ENCODE data around the gene LGR4. TPM values are rescaled to one million over a fixed set of nuclear protein-coding genes. Genes with fewer than 3 reads are reported as not detected.

Gene LGR4
- total and polyA plus RNA-seq, 9 of the 15 experiments (the other 6 are each of a cell fraction or from before 2014, with no cell fraction given) = 0.94 to 10.1 (median 5.8) TPM

DNA sequence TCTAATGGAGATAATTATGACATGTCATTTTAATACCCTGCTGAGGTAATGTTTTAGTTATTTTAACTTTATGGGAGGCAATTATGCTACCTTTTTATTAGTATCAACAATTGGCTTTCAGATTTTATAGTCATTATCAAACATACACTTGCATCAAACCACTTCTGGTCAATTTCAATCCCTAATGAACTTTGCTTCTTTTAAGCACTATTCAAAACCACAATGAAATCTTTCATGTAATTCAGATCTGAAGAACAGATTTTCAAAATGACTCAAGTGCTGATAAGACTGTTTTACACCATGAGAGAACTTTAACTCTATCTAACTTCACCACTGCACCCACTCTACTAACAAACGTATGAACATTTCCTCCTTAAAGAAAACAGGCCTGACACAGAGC is 83.7 kb downstream of the LGR4 start (continued):
- TF ChIP-seq, protein P1, sequence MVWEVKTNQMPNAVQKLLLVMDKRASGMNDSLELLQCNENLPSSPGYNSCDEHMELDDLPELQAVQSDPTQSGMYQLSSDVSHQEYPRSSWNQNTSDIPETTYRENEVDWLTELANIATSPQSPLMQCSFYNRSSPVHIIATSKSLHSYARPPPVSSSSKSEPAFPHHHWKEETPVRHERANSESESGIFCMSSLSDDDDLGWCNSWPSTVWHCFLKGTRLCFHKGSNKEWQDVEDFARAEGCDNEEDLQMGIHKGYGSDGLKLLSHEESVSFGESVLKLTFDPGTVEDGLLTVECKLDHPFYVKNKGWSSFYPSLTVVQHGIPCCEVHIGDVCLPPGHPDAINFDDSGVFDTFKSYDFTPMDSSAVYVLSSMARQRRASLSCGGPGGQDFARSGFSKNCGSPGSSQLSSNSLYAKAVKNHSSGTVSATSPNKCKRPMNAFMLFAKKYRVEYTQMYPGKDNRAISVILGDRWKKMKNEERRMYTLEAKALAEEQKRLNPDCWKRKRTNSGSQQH (CRISPR knock-in tag; IDR thresholded peaks at IDR 0.05) = no peak
- TF ChIP-seq EP300 (IDR thresholded peaks at IDR 0.05; ENCODE audit: low read length) = peak; percentile 30; the same call in 1 of the 2 replicates
- TF ChIP-seq ELF1 (tag; IDR thresholded peaks at IDR 0.05) = no peak
- no peak for TF ChIP-seq SMARCB1 (IDR thresholded peaks at IDR 0.05; ENCODE audit: insufficient read length, low read depth)
- no peak for TF ChIP-seq TAF9B (IDR thresholded peaks at IDR 0.05; ENCODE audit: partially characterized antibody)
- TF ChIP-seq MEF2A (IDR thresholded peaks at IDR 0.05; ENCODE audit: control insufficient read depth, low read depth, low read length) = no peak
- TF ChIP-seq HDAC2 (IDR thresholded peaks at IDR 0.05) = peak; percentile 28; the same call in 1 of the 2 replicates
- TF ChIP-seq POU5F1 (IDR thresholded peaks at IDR 0.05; ENCODE audit: borderline replicate concordance, low read depth, low read length, partially characterized antibody) = no peak
- no peak for TF ChIP-seq MCM3 (IDR thresholded peaks at IDR 0.05)
- TF ChIP-seq ZNF766 (CRISPR knock-in tag; conservative IDR thresholded peaks at IDR 0.05) = no peak
- no peak for TF ChIP-seq IFI16 (CRISPR knock-in tag; IDR thresholded peaks at IDR 0.05)
- TF ChIP-seq HSF4 (CRISPR knock-in tag; IDR thresholded peaks at IDR 0.05; ENCODE audit: borderline replicate concordance) = no peak
- no peak for TF ChIP-seq TGIF2 (CRISPR knock-in tag; IDR thresholded peaks at IDR 0.05)
- no peak for TF ChIP-seq HNRNPUL1 (IDR thresholded peaks at IDR 0.05; ENCODE audit: low read length)
- no peak for TF ChIP-seq POLR3G (IDR thresholded peaks at IDR 0.05; ENCODE audit: extremely low read depth, insufficient read length, insufficient replicate concordance)
- no peak for TF ChIP-seq CREM (IDR thresholded peaks at IDR 0.05; ENCODE audit: low read depth)
- TF ChIP-seq, protein P2, sequence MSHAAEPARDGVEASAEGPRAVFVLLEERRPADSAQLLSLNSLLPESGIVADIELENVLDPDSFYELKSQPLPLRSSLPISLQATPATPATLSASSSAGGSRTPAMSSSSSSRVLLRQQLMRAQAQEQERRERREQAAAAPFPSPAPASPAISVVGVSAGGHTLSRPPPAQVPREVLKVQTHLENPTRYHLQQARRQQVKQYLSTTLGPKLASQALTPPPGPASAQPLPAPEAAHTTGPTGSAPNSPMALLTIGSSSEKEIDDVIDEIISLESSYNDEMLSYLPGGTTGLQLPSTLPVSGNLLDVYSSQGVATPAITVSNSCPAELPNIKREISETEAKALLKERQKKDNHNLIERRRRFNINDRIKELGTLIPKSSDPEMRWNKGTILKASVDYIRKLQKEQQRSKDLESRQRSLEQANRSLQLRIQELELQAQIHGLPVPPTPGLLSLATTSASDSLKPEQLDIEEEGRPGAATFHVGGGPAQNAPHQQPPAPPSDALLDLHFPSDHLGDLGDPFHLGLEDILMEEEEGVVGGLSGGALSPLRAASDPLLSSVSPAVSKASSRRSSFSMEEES (CRISPR knock-in tag; IDR thresholded peaks at IDR 0.05) = no peak
- peak; percentile 45; the same call in 1 of the 2 replicates for TF ChIP-seq SMARCA4 (IDR thresholded peaks at IDR 0.05)
- TF ChIP-seq, protein P3, sequence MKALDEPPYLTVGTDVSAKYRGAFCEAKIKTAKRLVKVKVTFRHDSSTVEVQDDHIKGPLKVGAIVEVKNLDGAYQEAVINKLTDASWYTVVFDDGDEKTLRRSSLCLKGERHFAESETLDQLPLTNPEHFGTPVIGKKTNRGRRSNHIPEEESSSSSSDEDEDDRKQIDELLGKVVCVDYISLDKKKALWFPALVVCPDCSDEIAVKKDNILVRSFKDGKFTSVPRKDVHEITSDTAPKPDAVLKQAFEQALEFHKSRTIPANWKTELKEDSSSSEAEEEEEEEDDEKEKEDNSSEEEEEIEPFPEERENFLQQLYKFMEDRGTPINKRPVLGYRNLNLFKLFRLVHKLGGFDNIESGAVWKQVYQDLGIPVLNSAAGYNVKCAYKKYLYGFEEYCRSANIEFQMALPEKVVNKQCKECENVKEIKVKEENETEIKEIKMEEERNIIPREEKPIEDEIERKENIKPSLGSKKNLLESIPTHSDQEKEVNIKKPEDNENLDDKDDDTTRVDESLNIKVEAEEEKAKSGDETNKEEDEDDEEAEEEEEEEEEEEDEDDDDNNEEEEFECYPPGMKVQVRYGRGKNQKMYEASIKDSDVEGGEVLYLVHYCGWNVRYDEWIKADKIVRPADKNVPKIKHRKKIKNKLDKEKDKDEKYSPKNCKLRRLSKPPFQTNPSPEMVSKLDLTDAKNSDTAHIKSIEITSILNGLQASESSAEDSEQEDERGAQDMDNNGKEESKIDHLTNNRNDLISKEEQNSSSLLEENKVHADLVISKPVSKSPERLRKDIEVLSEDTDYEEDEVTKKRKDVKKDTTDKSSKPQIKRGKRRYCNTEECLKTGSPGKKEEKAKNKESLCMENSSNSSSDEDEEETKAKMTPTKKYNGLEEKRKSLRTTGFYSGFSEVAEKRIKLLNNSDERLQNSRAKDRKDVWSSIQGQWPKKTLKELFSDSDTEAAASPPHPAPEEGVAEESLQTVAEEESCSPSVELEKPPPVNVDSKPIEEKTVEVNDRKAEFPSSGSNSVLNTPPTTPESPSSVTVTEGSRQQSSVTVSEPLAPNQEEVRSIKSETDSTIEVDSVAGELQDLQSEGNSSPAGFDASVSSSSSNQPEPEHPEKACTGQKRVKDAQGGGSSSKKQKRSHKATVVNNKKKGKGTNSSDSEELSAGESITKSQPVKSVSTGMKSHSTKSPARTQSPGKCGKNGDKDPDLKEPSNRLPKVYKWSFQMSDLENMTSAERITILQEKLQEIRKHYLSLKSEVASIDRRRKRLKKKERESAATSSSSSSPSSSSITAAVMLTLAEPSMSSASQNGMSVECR (CRISPR knock-in tag; IDR thresholded peaks at IDR 0.05) = no peak
- no peak for TF ChIP-seq SIRT6 (IDR thresholded peaks at IDR 0.05; ENCODE audit: low read depth, low read length)
- no peak for TF ChIP-seq BCOR (IDR thresholded peaks at IDR 0.05)
- no peak for TF ChIP-seq ZNF12 (CRISPR knock-in tag; IDR thresholded peaks at IDR 0.05)
- TF ChIP-seq ARID1B (IDR thresholded peaks at IDR 0.05) = peak; percentile 51
- TF ChIP-seq STAT5B (CRISPR knock-in tag; IDR thresholded peaks at IDR 0.05) = no peak
